ENCODE measurements around the gene ARL2.

GRCh38 chr11:65058012-65058411, 44.1 kb downstream of the ARL2 start:
- TF ChIP-seq REST (IDR thresholded peaks at IDR 0.05; ENCODE audit: low read depth, low read length) (no peak), CTCF (IDR thresholded peaks at IDR 0.05) (no peak), RXRA (IDR thresholded peaks at IDR 0.05; ENCODE audit: borderline replicate concordance, low read depth) (no peak), PBX3 (IDR thresholded peaks at IDR 0.05) (no peak), TCF12 (IDR thresholded peaks at IDR 0.05) (no peak), YY1 (IDR thresholded peaks at IDR 0.05; ENCODE audit: low read depth) (no peak)
